ENCODE measurements around the gene NFKB1.

The NFKB1 gene

GRCh38 chr4:102493794-102494193 is 7.4 kb upstream of the NFKB1 start:
- in situ Hi-C loops (cut with HindIII; ENCODE audit: low sequenced_read_pairs) = no loop called here

- in situ Hi-C loops (cut with HindIII; ENCODE audit: low sequenced_read_pairs) = no loop called here
Observed at GRCh38 chr4:102494603-102495002, 6.6 kb upstream of the NFKB1 start.

- in situ Hi-C loops (cut with HindIII; ENCODE audit: low sequenced_read_pairs) = no loop called here
Observed at GRCh38 chr4:102497986-102498385, 3.2 kb upstream of the NFKB1 start.

DNA sequence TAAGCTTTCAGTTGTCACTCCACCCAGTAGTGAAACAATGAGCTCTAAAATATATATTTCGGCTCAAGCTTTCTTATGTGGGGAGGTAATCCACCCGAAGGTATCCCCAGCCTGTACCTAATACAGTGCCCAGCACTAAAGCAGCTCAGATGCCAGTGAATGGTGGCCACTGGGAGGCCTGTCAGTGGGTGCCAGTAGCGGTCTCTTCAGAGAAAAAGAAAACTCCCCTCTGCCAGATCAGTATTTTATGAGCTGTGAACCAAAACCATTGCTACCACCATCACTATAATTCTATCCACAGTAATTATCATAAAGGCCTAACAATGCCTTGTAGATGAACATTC is 835 bp upstream of the NFKB1 start:
- in situ Hi-C loops (cut with HindIII; ENCODE audit: low sequenced_read_pairs) = no loop called here

- in situ Hi-C loops (cut with HindIII; ENCODE audit: low sequenced_read_pairs) = no loop called here
Observed at GRCh38 chr4:102501447-102501696, 213 bp downstream of the NFKB1 start.

DNA sequence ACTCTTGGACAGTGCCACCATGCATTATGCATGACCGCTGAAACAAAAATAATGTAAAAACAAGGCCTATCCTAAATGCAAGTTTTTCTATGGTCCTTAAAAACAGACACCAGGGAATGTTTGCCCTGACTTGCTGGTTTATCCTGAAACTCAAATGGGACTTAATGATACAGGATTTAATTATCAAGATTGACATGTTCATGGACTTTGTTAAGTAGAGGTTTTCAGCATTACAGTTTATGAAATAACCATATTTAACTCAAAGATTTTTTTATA is 1.3 kb downstream of the NFKB1 start:
- in situ Hi-C loops (cut with HindIII; ENCODE audit: low sequenced_read_pairs) = no loop called here

GRCh38 chr4:102503301-102503746 is 2.2 kb downstream of the NFKB1 start:
- in situ Hi-C loops (cut with HindIII; ENCODE audit: low sequenced_read_pairs) = no loop called here

GRCh38 chr4:102503831-102504786 is 3.0 kb downstream of the NFKB1 start:
- in situ Hi-C loops (cut with HindIII; ENCODE audit: low sequenced_read_pairs) = no loop called here

DNA sequence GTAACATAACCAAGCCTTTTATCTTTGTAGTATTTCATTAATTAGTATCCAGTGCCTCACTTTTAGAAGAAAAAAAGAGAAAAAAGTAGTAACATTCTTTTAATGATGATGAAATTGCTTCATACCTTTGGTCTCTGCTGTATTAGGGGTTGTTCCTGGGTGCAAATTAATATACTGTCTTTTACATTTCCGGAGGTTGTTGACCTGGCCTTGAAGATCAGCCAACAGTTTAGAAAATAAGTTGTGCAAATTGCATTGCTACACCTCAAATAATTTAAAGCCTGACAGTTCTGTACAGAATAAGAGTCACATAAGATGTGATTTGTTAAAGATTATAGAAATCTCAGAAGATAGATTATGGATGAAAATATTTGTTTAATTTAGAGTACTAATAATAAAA is 3.8 kb downstream of the NFKB1 start:
- in situ Hi-C loops (cut with HindIII; ENCODE audit: low sequenced_read_pairs) = no loop called here

- in situ Hi-C loops (cut with HindIII; ENCODE audit: low sequenced_read_pairs) = no loop called here
Observed at GRCh38 chr4:102505708-102506107, 4.5 kb downstream of the NFKB1 start.

- in situ Hi-C loops (cut with HindIII; ENCODE audit: low sequenced_read_pairs) = no loop called here
Observed at GRCh38 chr4:102506523-102506922, 5.4 kb downstream of the NFKB1 start.

DNA sequence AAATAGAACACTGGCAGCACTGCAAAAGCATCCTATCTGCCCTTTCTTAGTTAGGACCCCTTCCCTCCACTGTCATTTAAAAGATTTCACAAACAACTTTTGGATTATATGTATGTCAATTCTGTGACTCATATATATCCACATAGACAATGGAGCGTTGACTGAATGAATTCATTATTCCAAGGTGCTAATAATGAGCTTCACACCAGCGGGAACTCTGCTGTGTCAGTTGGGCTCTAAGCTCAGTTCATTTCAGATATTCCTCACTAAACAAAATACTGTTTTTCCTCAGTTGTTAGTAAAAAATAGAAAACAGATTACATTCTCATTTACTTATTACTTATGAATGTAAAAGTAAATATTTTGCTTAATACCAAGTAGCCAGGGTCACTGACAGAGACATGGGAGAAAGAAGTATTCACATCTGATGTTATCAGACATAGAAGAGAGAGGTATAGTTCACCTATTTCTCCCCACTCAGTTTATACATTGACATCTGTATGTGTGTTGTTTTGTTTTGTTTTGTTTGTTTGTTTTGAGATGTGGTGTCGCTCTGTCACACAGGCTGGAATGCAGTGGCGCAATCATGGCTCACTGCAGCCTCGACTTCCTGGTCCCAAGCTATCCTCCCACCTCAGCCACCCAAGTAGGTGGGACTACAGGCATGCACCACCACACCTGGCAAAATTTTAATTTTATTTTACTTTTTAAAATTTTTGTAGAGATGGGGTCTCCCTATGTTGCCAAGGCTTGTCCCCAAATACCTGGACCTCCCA is 10.9 kb downstream of the NFKB1 start:
- in situ Hi-C loops (cut with HindIII; ENCODE audit: low sequenced_read_pairs) = no loop called here

GRCh38 chr4:102514298-102514964 is 13.3 kb downstream of the NFKB1 start:
- in situ Hi-C loops (cut with HindIII; ENCODE audit: low sequenced_read_pairs) = no loop called here

DNA sequence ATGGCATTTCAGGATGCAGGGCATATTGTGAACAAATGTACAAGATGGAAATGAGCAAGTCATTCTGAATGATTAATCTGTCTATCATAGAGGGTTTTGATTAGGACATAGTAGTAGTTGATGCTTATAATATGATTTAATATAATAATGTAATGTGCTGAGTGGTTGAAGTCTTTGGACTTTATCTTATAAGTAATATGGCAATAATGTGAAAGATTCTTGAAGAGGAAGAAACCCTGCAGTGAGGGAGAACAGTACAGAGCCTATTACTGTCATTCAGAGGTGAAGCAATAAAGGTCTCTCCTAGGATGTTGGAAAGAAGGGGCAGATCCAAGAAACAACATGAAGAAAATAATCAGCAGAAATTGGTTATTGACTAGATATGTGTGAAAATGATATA is 16.6 kb downstream of the NFKB1 start:
- in situ Hi-C loops (cut with HindIII; ENCODE audit: low sequenced_read_pairs) = no loop called here

DNA sequence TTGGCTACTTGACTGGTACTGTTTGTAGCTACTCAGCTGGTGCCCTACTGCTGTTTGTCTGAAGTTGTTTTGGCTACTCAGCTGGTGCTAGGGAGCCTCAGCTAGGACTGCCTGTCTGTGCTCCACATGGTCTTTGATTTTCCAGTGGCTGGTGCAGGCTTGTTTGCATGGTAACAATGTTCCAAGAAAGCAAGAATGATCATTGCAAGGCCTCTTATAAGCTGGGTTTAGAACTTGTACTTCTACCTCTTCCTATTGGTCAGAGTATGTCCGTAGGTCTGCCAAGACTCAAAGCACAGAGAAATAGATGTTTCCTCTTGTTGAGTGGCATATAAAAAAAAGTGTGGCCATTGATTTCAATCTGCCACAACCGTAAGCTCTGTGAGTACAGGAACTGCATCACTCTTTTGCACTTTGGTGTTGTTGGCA is 17.6 kb downstream of the NFKB1 start:
- in situ Hi-C loops (cut with HindIII; ENCODE audit: low sequenced_read_pairs) = no loop called here

GRCh38 chr4:102519925-102520324 is 18.8 kb downstream of the NFKB1 start:
- in situ Hi-C loops (cut with HindIII; ENCODE audit: low sequenced_read_pairs) = no loop called here

- in situ Hi-C loops (cut with HindIII; ENCODE audit: low sequenced_read_pairs) = no loop called here
Observed at GRCh38 chr4:102521570-102521969, 20.4 kb downstream of the NFKB1 start.

- in situ Hi-C loops (cut with HindIII; ENCODE audit: low sequenced_read_pairs) = no loop called here
Observed at GRCh38 chr4:102522031-102522440, 20.9 kb downstream of the NFKB1 start.

DNA sequence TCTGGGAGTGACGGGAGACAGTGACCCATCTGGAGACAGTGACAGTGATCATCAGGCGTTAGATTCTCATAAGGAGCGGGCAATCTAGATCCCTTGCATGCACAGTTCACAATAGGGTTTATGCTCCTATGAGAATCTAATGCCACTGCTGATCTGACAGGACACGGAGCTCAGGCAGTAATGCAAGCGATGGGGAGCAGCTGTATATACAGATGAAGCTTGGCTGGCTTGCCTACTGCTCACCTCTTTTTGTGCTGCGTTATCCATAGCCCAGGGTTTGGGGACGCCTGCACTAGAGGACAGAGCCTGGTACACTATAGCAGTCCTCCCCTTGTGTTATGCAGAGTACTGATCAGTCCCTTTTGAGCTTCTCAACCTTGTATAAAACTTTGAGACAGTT is 23.5 kb downstream of the NFKB1 start:
- in situ Hi-C loops (cut with HindIII; ENCODE audit: low sequenced_read_pairs) = no loop called here

GRCh38 chr4:102525097-102525496 is 23.9 kb downstream of the NFKB1 start:
- in situ Hi-C loops (cut with HindIII; ENCODE audit: low sequenced_read_pairs) = no loop called here

DNA sequence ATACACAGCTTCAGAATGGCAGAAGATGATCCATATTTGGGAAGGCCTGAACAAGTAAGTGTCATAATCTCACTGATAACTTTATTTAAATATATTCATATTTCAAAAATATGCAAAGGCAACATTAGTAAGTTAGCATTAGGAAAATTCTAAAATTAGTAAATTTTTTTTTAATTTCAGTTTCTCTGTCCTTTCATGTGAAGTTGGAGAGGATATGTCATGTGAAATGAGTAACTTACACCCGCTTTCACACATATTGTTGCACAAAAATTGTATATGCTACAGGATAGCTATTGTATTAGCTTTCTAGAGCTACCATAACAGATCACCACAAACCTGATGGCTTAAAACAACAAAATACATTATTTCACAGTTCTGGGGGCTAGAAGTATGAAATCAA is 24.3 kb downstream of the NFKB1 start:
- in situ Hi-C loops (cut with HindIII; ENCODE audit: low sequenced_read_pairs) = no loop called here

DNA sequence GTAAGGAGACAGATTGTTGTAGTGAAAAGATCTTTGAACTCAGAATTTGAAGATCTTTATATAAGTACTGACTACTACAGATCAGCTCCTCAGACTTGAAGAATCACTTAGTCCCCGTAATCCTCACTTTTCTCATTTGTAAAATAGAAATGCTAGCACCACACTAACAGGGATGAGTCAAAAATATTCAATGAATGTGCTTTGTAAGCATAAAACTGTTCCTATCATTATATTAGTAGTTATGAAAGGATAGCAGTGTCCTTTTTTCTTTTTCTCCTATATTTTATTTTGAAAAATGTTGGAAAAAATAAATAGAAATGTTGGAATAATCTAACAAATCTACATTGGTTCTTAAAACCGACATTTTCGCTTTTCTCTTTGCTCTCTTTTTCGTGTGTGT is 25.4 kb downstream of the NFKB1 start:
- in situ Hi-C loops (cut with HindIII; ENCODE audit: low sequenced_read_pairs) = no loop called here

Data from DLD1 (cell line).